GM08714 (cell line): ENCODE results near the gene NPBWR2.
"Not testable (repeated sequence)": the region's sequence is repeated elsewhere in the genome, so short reads cannot be mapped to it uniquely, and the experiment has no call there.

Experiments used
- H3K4me3 ChIP-seq: fragments of 200-500 bp; sonication (Bioruptor generic); 2 replicates; pipeline ENCODE4 v1.5.1; 2014; ENCODE audit warnings: mild to moderate bottlenecking, low read length, inconsistent platforms
- ZNF274 ChIP-seq: IDR thresholded peaks from 2 replicates; pipeline ENCODE4 v1.6.1; 2012; ENCODE audit warnings: mild to moderate bottlenecking, low read depth, low read length

NPBWR2 gene

GRCh38 chr20:64136004-64136710 is 28.8 kb upstream of the NPBWR2 start:
- no peak for TF ChIP-seq ZNF274
- no peak overlapping the region for H3K4me3 ChIP-seq

GRCh38 chr20:64134744-64135143 is 27.4 kb upstream of the NPBWR2 start:
- not testable (repeated sequence) for H3K4me3 ChIP-seq

GRCh38 chr20:64133951-64134407 is 26.6 kb upstream of the NPBWR2 start:
- H3K4me3 ChIP-seq, result no peak overlapping the region
- TF ChIP-seq ZNF274, result no peak

GRCh38 chr20:64131406-64131805 is 24.0 kb upstream of the NPBWR2 start:
- H3K4me3 ChIP-seq, result no peak overlapping the region
- TF ChIP-seq ZNF274, result no peak

- TF ChIP-seq ZNF274, result no peak
- no peak overlapping the region for H3K4me3 ChIP-seq
These were observed 23.5 kb upstream of the NPBWR2 start for GRCh38 chr20:64130876-64131275.

- no peak for TF ChIP-seq ZNF274
- H3K4me3 ChIP-seq, result no peak overlapping the region
These were observed 22.9 kb upstream of the NPBWR2 start for GRCh38 chr20:64130271-64130670.

- no peak for TF ChIP-seq ZNF274
- H3K4me3 ChIP-seq, result no peak overlapping the region
These were observed 21.9 kb upstream of the NPBWR2 start for GRCh38 chr20:64129146-64129782.

- H3K4me3 ChIP-seq, result not testable (repeated sequence)
These were observed 16.2 kb upstream of the NPBWR2 start for GRCh38 chr20:64123517-64123916.

- H3K4me3 ChIP-seq, result not testable (repeated sequence)
These were observed 15.6 kb upstream of the NPBWR2 start for GRCh38 chr20:64122927-64123326.

- H3K4me3 ChIP-seq, result no peak overlapping the region
- TF ChIP-seq ZNF274, result no peak
These were observed 14.2 kb upstream of the NPBWR2 start for GRCh38 chr20:64121586-64121985.

GRCh38 chr20:64119681-64120341 is 12.4 kb upstream of the NPBWR2 start:
- no peak for TF ChIP-seq ZNF274
- H3K4me3 ChIP-seq, result no peak overlapping the region

GRCh38 chr20:64119301-64119680 is 11.9 kb upstream of the NPBWR2 start:
- no peak overlapping the region for H3K4me3 ChIP-seq
- no peak for TF ChIP-seq ZNF274

- H3K4me3 ChIP-seq, result not testable (repeated sequence)
These were observed 10.0 kb upstream of the NPBWR2 start for GRCh38 chr20:64117432-64117777.

- H3K4me3 ChIP-seq, result no peak overlapping the region
- no peak for TF ChIP-seq ZNF274
These were observed 9.4 kb upstream of the NPBWR2 start for GRCh38 chr20:64116541-64117431.

- no peak for TF ChIP-seq ZNF274
- H3K4me3 ChIP-seq, result no peak overlapping the region
These were observed 8.7 kb upstream of the NPBWR2 start for GRCh38 chr20:64116016-64116415.
